Islet precursor cell (in vitro differentiated cells): ENCODE measurements around the gene NFIA.
"Not testable (repeated sequence)": the region's sequence is repeated elsewhere in the genome, so short reads cannot be mapped to it uniquely, and the experiment has no call there.

Experiments
- DNase-seq: peaks from one replicate; pipeline ENCODE4 v3.0.0-alpha.2; 2018

Gene NFIA

GRCh38 chr1:61109158-61109557 is 26.8 kb downstream of the NFIA start:
- DNase-seq: no peak

- DNase-seq: no peak
These were observed 27.5 kb downstream of the NFIA start for GRCh38 chr1:61109910-61110309.

- DNase-seq: no peak
These were observed 28.2 kb downstream of the NFIA start for GRCh38 chr1:61110554-61110953.

GRCh38 chr1:61111084-61112004 is 29.0 kb downstream of the NFIA start:
- DNase-seq: no peak

GRCh38 chr1:61114178-61114870 is 32.0 kb downstream of the NFIA start:
- no peak for DNase-seq

- no peak for DNase-seq
These were observed 33.1 kb downstream of the NFIA start for GRCh38 chr1:61115436-61115835.

GRCh38 chr1:61116421-61116820 is 34.1 kb downstream of the NFIA start:
- DNase-seq: no peak

- no peak for DNase-seq
These were observed 34.9 kb downstream of the NFIA start for GRCh38 chr1:61117283-61117682.

GRCh38 chr1:61119085-61119484 is 36.7 kb downstream of the NFIA start:
- DNase-seq: no peak

GRCh38 chr1:61120246-61120840 is 38.0 kb downstream of the NFIA start:
- no peak for DNase-seq

GRCh38 chr1:61120998-61121397 is 38.6 kb downstream of the NFIA start:
- DNase-seq: no peak

GRCh38 chr1:61121631-61122030 is 39.3 kb downstream of the NFIA start:
- DNase-seq: no peak

- DNase-seq: no peak
These were observed 40.0 kb downstream of the NFIA start for GRCh38 chr1:61122389-61122788.

GRCh38 chr1:61123326-61123725 is 41.0 kb downstream of the NFIA start:
- DNase-seq: no peak

- DNase-seq: no peak
These were observed 41.7 kb downstream of the NFIA start for GRCh38 chr1:61124078-61124477.

- no peak for DNase-seq
These were observed 42.3 kb downstream of the NFIA start for GRCh38 chr1:61124696-61125095.

GRCh38 chr1:61125263-61125662 is 42.9 kb downstream of the NFIA start:
- no peak for DNase-seq

- DNase-seq: no peak
These were observed 43.5 kb downstream of the NFIA start for GRCh38 chr1:61125895-61126294.

GRCh38 chr1:61126843-61127242 is 44.5 kb downstream of the NFIA start:
- DNase-seq: not testable (repeated sequence)

- DNase-seq: no peak
These were observed 48.1 kb downstream of the NFIA start for GRCh38 chr1:61130338-61131000.

GRCh38 chr1:61131248-61131647 is 48.9 kb downstream of the NFIA start:
- no peak for DNase-seq

- no peak for DNase-seq
These were observed 49.4 kb downstream of the NFIA start for GRCh38 chr1:61131716-61132115.

GRCh38 chr1:61132176-61132638 is 49.8 kb downstream of the NFIA start:
- DNase-seq: no peak
